NB4 (cell line): ENCODE results near the gene ZFP92.

Experiments
- DNase-seq: peaks from one replicate; pipeline ENCODE4 v3.0.0; 2010; ENCODE audit warnings: low read depth
- H3K4me3 ChIP-seq: one replicate; pipeline ENCODE4 v1.5.1; 2011; ENCODE audit warnings: mild to moderate bottlenecking, low read depth, low read length, moderate library complexity
- MAX ChIP-seq: IDR thresholded peaks from 2 replicates; pipeline ENCODE4 v1.6.1; 2011; ENCODE audit warnings: low read depth, low read length
- MYC ChIP-seq: IDR thresholded peaks from 2 replicates; pipeline ENCODE4 v1.6.1; 2011; ENCODE audit warnings: low read depth, low read length
- POLR2A ChIP-seq: IDR thresholded peaks from 2 replicates; pipeline ENCODE4 v1.6.1; 2011; ENCODE audit warnings: mild to moderate bottlenecking; ENCODE audit not compliant: insufficient read length; ENCODE audit errors: extremely low read depth
- TF ChIP-seq, protein P1 (sequence below): IDR thresholded peaks from one replicate; pipeline ENCODE4 v1.5.1; 2012; ENCODE audit warnings: low read depth, low read length

ZFP92 gene

DNA sequence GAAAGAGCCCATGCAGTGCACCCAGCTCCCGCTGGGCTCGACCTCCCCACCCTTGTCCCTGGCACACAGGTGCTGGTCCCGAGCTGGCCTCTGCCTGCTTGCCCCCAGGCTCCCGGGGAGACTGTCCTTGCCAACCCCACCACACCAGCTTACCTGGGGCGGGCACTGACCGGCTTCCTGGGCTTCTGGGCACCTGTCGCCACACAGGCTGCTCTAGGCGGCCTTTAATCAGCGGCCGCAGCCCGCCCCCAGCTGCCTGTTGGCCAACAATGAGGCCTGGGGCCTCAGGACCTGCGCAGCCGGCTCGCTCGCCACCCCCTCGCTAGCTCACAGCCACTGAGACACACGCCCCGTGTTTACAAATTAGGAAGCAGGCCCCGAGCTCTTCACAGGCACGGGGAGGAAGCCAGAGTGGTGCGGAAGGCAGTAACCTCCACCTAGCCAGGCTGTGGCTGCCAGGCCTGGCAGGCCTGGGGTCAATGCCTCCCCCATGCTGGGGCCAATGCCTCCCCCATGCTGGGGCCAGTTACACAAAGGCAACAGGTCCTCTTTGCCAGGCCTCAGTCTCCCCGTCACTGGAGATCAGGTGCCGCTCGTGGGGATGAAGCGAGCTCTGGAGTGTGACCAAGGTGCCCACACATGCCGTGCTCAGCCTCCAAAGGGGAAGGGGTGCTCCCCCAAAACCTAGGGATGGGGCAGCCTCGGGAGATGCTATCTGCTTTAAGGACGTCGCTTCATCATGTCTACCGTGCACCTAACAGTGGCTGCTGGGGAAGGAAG, 34.8 kb downstream of the ZFP92 start, which contains the start of gene TREX2:
TSS of gene TREX2 (minus strand) at position 201 of the 780 bp plus-strand sequence. CDS start 626 bp downstream, outside the sequence.
- TF ChIP-seq MAX (no peak), POLR2A (no peak), MYC (no peak)
- TF ChIP-seq, protein P1, sequence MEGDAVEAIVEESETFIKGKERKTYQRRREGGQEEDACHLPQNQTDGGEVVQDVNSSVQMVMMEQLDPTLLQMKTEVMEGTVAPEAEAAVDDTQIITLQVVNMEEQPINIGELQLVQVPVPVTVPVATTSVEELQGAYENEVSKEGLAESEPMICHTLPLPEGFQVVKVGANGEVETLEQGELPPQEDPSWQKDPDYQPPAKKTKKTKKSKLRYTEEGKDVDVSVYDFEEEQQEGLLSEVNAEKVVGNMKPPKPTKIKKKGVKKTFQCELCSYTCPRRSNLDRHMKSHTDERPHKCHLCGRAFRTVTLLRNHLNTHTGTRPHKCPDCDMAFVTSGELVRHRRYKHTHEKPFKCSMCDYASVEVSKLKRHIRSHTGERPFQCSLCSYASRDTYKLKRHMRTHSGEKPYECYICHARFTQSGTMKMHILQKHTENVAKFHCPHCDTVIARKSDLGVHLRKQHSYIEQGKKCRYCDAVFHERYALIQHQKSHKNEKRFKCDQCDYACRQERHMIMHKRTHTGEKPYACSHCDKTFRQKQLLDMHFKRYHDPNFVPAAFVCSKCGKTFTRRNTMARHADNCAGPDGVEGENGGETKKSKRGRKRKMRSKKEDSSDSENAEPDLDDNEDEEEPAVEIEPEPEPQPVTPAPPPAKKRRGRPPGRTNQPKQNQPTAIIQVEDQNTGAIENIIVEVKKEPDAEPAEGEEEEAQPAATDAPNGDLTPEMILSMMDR = no peak
- no peak for DNase-seq
- H3K4me3 ChIP-seq = no peak within 1 kb of the TSS

DNA sequence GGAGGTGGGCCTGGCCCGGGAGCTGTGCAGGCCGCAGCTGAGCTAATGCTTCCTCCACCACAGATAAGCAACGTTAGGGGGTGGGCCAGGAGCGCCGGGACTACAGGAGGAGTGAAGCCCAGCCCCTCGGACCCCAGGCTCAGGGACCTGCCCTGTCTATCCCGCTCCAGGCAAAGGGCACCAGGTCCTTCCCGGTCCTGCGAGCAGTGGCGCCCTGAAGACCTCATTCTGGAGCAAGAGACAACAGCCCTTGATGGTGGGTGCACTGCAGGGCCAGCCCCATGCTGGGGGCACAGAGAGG, 35.3 kb downstream of the ZFP92 start:
- no peak overlapping the region for H3K4me3 ChIP-seq
- TF ChIP-seq MYC = no peak
- no peak for TF ChIP-seq MAX
- TF ChIP-seq POLR2A = no peak
- TF ChIP-seq, protein P1 = no peak
- no peak for DNase-seq

GRCh38 chrX:153446950-153447580, 35.8 kb downstream of the ZFP92 start:
- H3K4me3 ChIP-seq = no peak overlapping the region
- DNase-seq = no peak
- TF ChIP-seq, protein P1 = no peak
- TF ChIP-seq POLR2A (no peak), MYC (no peak), MAX (no peak)

- no peak for DNase-seq
- no peak for TF ChIP-seq MYC
- no peak for TF ChIP-seq MAX
- TF ChIP-seq, protein P1 = no peak
- TF ChIP-seq POLR2A = no peak
- no peak overlapping the region for H3K4me3 ChIP-seq
Measured at GRCh38 chrX:153447581-153447960, 36.3 kb downstream of the ZFP92 start.

DNA sequence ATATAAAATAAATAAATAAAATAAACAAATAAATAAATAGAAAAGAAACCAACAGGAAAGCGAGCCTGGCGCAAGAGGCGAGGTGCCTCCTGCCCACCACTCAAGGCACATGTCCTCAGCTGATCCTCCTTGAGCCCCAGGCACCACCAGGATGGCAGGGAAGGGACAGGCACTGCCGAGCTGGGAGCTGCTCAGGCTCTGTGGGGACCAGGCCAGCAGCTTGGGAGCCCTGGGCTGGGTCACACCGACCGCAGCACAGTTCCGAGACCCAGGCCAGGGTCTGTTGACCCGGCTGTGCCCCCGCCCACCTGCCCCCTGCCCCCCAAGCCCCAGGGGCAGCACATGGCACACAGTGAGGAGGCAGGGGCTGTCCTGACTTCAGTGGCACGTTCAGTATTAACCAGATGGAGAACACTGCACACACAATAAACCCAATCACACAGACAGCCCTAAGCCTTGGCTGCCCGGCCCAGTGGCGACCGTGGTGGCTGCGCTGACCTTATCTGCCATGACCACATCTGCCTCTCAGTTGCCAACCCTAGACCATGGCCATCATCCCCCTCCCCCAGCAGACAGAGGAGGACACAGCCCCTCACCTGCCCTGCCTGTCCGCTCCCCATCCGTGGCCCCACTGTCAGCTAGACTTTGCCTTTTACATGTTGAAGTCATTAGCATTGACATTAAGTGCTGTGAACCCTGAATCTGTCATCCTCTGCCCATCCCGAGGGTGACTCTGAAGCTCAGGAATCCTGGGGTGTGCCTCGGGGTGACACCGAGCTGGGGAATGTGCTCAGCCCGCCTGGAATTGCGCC, 37.5 kb downstream of the ZFP92 start:
- no peak overlapping the region for H3K4me3 ChIP-seq
- no peak for DNase-seq
- TF ChIP-seq MAX (no peak), POLR2A (no peak), MYC (no peak)
- TF ChIP-seq, protein P1 = no peak
